Neural cell (in vitro differentiated cells): ENCODE measurements around the gene POC5.

Source experiments
- CTCF ChIP-seq: fragments of 450-650 bp; IDR thresholded peaks from 2 replicates; pipeline ENCODE4 v1.5.1; 2014; ENCODE audit warnings: antibody characterized with exemption, mild to moderate bottlenecking, moderate library complexity; ENCODE audit not compliant: poor library complexity, severe bottlenecking
- MXI1 ChIP-seq: fragments of 450-650 bp; conservative IDR thresholded peaks from 2 replicates; pipeline ENCODE4 v1.6.1; 2014; ENCODE audit warnings: antibody characterized with exemption, mild to moderate bottlenecking; ENCODE audit not compliant: poor library complexity, severe bottlenecking
- RAD21 ChIP-seq: fragments of 450-650 bp; conservative IDR thresholded peaks from 2 replicates; pipeline ENCODE4 v1.6.1; 2014; ENCODE audit warnings: antibody characterized with exemption, mild to moderate bottlenecking, moderate library complexity
- TAF1 ChIP-seq: IDR thresholded peaks from 2 replicates; pipeline ENCODE4 v1.6.1; 2012; ENCODE audit warnings: low read depth

- TF ChIP-seq CTCF, result no peak
- TF ChIP-seq TAF1, result no peak
- no peak for TF ChIP-seq MXI1
- no peak for TF ChIP-seq RAD21
Observed at GRCh38 chr5:75729321-75729720, 12.1 kb upstream of the POC5 start.
